Glutamatergic neuron (in vitro differentiated cells): Measurements from ENCODE around the gene IZUMO1. TPM values are rescaled to one million over a fixed set of nuclear protein-coding genes. Genes with fewer than 3 reads are reported as not detected.

Source experiments
- DNase-seq: peaks from one replicate; pipeline ENCODE4 v3.0.0; 2022
- H3K27ac Mint-ChIP-seq: one replicate; pipeline ENCODE4 v1.8.0; 2020; ENCODE audit warnings: mild to moderate bottlenecking, mixed read lengths, inconsistent platforms; ENCODE audit not compliant: unreplicated experiment
- H3K27me3 Mint-ChIP-seq: one replicate; pipeline ENCODE4 v1.8.0; 2020; ENCODE audit warnings: mild to moderate bottlenecking, moderate library complexity, mixed read lengths, inconsistent platforms; ENCODE audit not compliant: unreplicated experiment
- H3K36me3 Mint-ChIP-seq: one replicate; pipeline ENCODE4 v1.8.0; 2020; ENCODE audit warnings: mild to moderate bottlenecking, mixed read lengths, inconsistent platforms; ENCODE audit not compliant: unreplicated experiment
- H3K4me1 Mint-ChIP-seq: one replicate; pipeline ENCODE4 v1.8.0; 2020; ENCODE audit warnings: mild to moderate bottlenecking, low read depth, mixed read lengths, inconsistent platforms; ENCODE audit not compliant: unreplicated experiment
- H3K4me3 Mint-ChIP-seq: one replicate; pipeline ENCODE4 v1.8.0; 2020; ENCODE audit warnings: mild to moderate bottlenecking, mixed read lengths, inconsistent platforms; ENCODE audit not compliant: unreplicated experiment
- H3K9me3 Mint-ChIP-seq: one replicate; pipeline ENCODE4 v1.8.0; 2020; ENCODE audit warnings: mild to moderate bottlenecking, moderate library complexity, mixed read lengths, inconsistent platforms; ENCODE audit not compliant: unreplicated experiment
- total RNA-seq: library from RNA; stranded (reverse); fragmentation: NEBNext Ultra II Directional; extraction: Animal tissue kit (Norgen Biotek cat#: 25700); gene quantifications from one replicate; pipeline ENCODE4 v1.2.1, GENCODE V29; 2021; ENCODE audit not compliant: unreplicated experiment
- TF ChIP-seq, protein P1 (sequence below): fragments of 200-600 bp; sonication (generic); IDR thresholded peaks from one replicate; pipeline ENCODE4 v1.5.0; 2021; ENCODE audit not compliant: partially characterized antibody, unreplicated experiment

Gene IZUMO1
- total RNA-seq, 1 donor from 2014 or later = not detected

DNA sequence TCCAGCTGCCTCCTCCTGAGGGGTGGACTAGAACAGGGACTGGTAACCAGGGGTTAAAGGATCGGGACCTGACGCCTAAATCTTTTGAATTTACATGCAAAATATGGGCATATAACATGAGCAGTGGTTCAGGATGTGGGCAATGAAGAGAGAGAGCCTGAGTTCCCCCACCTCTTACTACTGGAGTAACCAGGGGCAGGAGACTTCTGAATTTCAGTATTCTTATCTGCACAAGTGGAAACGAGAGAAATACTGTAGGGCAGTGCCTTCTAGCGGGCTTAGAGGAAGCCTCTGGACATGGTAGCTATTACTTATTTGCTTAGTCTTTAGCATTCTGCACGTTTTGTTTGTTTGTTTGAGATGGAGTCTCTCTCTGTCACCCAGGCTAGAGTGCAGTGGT, 37.8 kb upstream of the IZUMO1 start:
- Mint-ChIP-seq H3K27me3 (peaks cover 4% of the 10 kb centered on the region), H3K36me3 (no peaks in the 10 kb centered on the region), H3K9me3 (no peaks in the 10 kb centered on the region), H3K4me1 (peaks cover 4% of the 10 kb centered on the region), H3K27ac (no peak overlapping the region), H3K4me3 (no peak overlapping the region)
- DNase-seq = no peak
- TF ChIP-seq, protein P1, sequence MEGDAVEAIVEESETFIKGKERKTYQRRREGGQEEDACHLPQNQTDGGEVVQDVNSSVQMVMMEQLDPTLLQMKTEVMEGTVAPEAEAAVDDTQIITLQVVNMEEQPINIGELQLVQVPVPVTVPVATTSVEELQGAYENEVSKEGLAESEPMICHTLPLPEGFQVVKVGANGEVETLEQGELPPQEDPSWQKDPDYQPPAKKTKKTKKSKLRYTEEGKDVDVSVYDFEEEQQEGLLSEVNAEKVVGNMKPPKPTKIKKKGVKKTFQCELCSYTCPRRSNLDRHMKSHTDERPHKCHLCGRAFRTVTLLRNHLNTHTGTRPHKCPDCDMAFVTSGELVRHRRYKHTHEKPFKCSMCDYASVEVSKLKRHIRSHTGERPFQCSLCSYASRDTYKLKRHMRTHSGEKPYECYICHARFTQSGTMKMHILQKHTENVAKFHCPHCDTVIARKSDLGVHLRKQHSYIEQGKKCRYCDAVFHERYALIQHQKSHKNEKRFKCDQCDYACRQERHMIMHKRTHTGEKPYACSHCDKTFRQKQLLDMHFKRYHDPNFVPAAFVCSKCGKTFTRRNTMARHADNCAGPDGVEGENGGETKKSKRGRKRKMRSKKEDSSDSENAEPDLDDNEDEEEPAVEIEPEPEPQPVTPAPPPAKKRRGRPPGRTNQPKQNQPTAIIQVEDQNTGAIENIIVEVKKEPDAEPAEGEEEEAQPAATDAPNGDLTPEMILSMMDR = no peak

DNA sequence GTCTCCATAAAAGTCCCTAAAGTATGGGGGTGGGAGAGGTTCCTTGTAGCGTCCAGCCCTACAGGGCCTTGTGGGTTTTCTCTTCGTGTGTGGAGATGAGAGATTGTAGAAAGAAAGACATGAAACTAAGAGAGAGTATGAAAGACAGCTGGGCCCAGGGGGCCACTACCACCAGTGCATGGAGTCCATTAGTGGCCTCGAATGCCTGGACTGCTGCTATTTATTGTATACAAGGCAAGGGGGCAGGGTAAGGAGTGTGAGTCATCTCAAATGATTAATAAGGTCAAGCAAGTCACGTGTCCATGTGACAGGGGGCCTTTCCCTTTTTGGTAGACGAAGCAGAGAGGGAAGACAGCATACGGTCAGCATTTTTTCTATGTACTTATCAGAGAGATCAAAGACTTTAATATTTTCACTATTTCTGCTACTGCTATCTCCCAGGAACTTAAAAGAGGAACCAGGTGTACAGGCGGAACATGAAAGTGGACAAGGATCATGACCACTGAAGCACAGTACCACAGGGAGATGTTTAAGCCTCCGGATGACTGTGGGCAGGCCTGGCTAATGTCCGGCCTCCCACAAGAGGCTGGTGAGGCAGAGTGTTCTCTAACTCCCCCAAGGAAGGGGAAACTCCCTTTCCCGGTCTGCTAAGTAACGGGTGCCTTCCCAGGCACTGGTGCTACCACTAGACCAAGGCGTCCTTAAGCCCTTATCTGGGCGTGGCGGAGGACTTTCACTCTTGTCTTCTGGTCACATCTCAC, 34.1 kb upstream of the IZUMO1 start:
- H3K9me3 Mint-ChIP-seq = no peaks in the 10 kb centered on the region
- TF ChIP-seq, protein P1 = no peak
- no peak for DNase-seq
- H3K27ac Mint-ChIP-seq = peak overlapping the region; percentile 46
- no peaks in the 10 kb centered on the region for H3K36me3 Mint-ChIP-seq
- peak overlapping the region; percentile 63 for H3K4me3 Mint-ChIP-seq
- peaks cover 4% of the 10 kb centered on the region for H3K4me1 Mint-ChIP-seq
- peaks cover 4% of the 10 kb centered on the region for H3K27me3 Mint-ChIP-seq

DNA sequence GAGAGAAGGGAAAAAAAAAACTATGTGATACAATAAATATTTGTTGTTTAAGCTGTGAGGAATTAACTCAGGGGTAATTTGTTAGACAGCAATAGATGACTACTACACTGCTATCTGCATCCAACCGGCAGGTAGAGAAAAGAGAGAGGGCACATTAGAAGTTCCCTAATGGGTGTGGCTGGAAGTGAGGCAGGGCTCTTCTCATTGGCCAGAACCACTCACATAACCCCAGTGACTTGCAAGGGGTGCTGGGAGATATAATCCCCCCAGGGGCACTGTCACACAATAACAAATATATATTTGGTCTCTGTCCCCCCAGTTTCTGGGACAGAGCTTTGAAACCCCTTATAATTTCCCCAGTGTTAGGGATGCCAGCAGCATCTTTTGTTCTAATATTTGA, 32.9 kb upstream of the IZUMO1 start:
- TF ChIP-seq, protein P1 = no peak
- peaks cover 4% of the 10 kb centered on the region for H3K4me1 Mint-ChIP-seq

DNA sequence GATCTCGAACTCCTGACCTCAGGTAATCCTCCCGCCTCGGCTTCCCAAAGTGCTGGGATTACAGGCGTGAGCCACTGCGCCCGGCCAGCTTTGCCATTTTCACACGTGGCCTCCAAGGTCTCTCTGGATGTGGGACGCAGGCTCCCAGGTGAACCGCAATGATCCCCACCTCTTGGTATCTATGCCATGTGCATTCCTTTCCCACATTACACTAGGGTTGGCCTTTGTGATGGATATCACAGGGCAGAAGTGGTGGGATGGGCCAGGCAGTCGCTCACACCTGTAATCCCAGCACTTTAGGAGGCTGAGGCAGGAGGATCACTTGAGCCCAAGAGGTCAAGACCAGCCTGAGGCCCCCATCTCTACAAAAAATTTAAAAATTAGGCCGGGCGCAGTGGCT, 31.0 kb upstream of the IZUMO1 start:
- Mint-ChIP-seq H3K9me3 (peaks cover 2% of the 10 kb centered on the region), H3K4me1 (peaks cover 4% of the 10 kb centered on the region), H3K27ac (no peak overlapping the region), H3K27me3 (peaks cover 4% of the 10 kb centered on the region), H3K4me3 (no peak overlapping the region), H3K36me3 (no peaks in the 10 kb centered on the region)
- DNase-seq = no peak
- TF ChIP-seq, protein P1 = no peak

More for the DNA sequence above, 32.9 kb upstream of the IZUMO1 start:
- Mint-ChIP-seq H3K36me3 (no peaks in the 10 kb centered on the region), H3K4me3 (no peak overlapping the region), H3K27me3 (peaks cover 4% of the 10 kb centered on the region), H3K9me3 (peaks cover 2% of the 10 kb centered on the region), H3K27ac (no peak overlapping the region)
- no peak for DNase-seq

DNA sequence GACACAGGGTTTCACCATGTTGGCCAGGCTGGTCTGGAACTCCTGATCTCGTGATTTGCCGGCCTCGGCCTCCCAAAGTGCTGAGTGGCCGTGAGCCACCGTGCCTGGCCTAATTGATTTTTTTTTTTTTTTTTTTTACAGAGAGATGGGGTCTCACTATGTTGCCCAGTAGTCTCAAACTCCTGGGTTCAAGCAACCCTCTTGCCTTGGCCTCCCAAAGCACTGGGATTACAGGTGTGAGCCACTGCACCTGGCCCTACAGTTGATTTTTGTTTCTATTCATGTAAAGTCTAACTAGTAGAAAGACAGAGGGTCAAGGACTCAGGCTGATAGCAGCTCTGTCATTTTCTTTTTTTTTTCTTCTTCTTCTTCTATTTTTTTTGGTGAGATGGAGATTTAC, 30.4 kb upstream of the IZUMO1 start:
- Mint-ChIP-seq H3K4me1 (peaks cover 4% of the 10 kb centered on the region), H3K27ac (no peak overlapping the region), H3K4me3 (no peak overlapping the region), H3K27me3 (peaks cover 6% of the 10 kb centered on the region), H3K36me3 (no peaks in the 10 kb centered on the region), H3K9me3 (peaks cover 2% of the 10 kb centered on the region)
- DNase-seq = no peak
- TF ChIP-seq, protein P1 = no peak
